NCI-H510A (cell line): ENCODE results near the gene TNRC6C.
A peak's percentile ranks its signal among the peaks of the same experiment; 100 is the strongest.

Source experiments
- DNase-seq: peaks from one replicate; lab custom pipeline; 2025; lab: John Stamatoyannopoulos, UW

TNRC6C gene

GRCh38 chr17:77957857-77958715 is at the start of gene TNRC6C:
TNRC6C (plus strand) TSS chr17:77958703; CDS start chr17:78004207, 45,504 bp downstream.
- DNase-seq, result peak; percentile 98

- no peak for DNase-seq
Observed at GRCh38 chr17:77909236-77909635, 49.3 kb upstream of the TNRC6C start.

- DNase-seq, result no peak
Observed at GRCh38 chr17:77909816-77910215, 48.7 kb upstream of the TNRC6C start.

- DNase-seq, result no peak
Observed at GRCh38 chr17:77914385-77915254, 43.9 kb upstream of the TNRC6C start.

GRCh38 chr17:77915594-77916021 is 42.9 kb upstream of the TNRC6C start:
- no peak for DNase-seq

- DNase-seq, result no peak
Observed at GRCh38 chr17:77916264-77916663, 42.2 kb upstream of the TNRC6C start.

GRCh38 chr17:77916703-77917481 is 41.6 kb upstream of the TNRC6C start:
- no peak for DNase-seq

- DNase-seq, result no peak
Observed at GRCh38 chr17:77919276-77919675, 39.2 kb upstream of the TNRC6C start.

GRCh38 chr17:77923135-77923534 is 35.4 kb upstream of the TNRC6C start:
- no peak for DNase-seq

GRCh38 chr17:77923776-77924513 is 34.6 kb upstream of the TNRC6C start:
- no peak for DNase-seq

- DNase-seq, result no peak
Observed at GRCh38 chr17:77924757-77925336, 33.7 kb upstream of the TNRC6C start.

- DNase-seq, result no peak
Observed at GRCh38 chr17:77925831-77926543, 32.5 kb upstream of the TNRC6C start.

GRCh38 chr17:77926981-77927380 is 31.5 kb upstream of the TNRC6C start:
- DNase-seq, result no peak

- no peak for DNase-seq
Observed at GRCh38 chr17:77927777-77928518, 30.6 kb upstream of the TNRC6C start.

- DNase-seq, result no peak
Observed at GRCh38 chr17:77928519-77929179, 29.9 kb upstream of the TNRC6C start.

- no peak for DNase-seq
Observed at GRCh38 chr17:77929180-77929564, 29.3 kb upstream of the TNRC6C start.

GRCh38 chr17:77929871-77930436 is 28.5 kb upstream of the TNRC6C start:
- DNase-seq, result no peak
